Left colon (tissue), 2 donors: ENCODE measurements around the gene ENDOU. TPM values are rescaled to one million over a fixed set of nuclear protein-coding genes. Genes with fewer than 3 reads are reported as not detected.

Experiments
- total RNA-seq, 2 donors: library from RNA; stranded (reverse); fragmentation: NEBNext Ultra II Directional; extraction: Animal tissue kit (Norgen Biotek cat#: 25700); gene quantifications; one replicate each; pipeline ENCODE4 v1.2.1, GENCODE V29; 2021
- donor health status: DM: no; HTN: no; CAD: no.
- donor health status: DM: yes; HTN: yes; CAD: no.

The ENDOU gene
- total RNA-seq, 2 donors from 2014 or later: not detected

Other genes starting within 250 kb of the ENDOU start
- 10 to 100 TPM; 14.7 to 17.8 TPM for gene RPAP3, start 19.5 kb downstream of the ENDOU start, total RNA-seq
- 1 to 10 TPM; 8.5 to 9.7 TPM for gene RAPGEF3, start 33.4 kb upstream of the ENDOU start, total RNA-seq
- gene SLC48A1, start 47.7 kb upstream of the ENDOU start, total RNA-seq: 10 to 100 TPM; 18.1 to 18.9 TPM
- 10 to 100 TPM; 21.6 to 25.6 TPM for gene HDAC7, start 94.4 kb upstream of the ENDOU start, total RNA-seq
- 100 to 1,000 TPM; 143 to 154 TPM for gene VDR, start 179.5 kb upstream of the ENDOU start, total RNA-seq
- gene TMEM106C, start 238.1 kb upstream of the ENDOU start, total RNA-seq: 100 to 1,000 TPM; 166 to 180 TPM